ENCODE measurements around the gene VTI1A.
"Not testable (repeated sequence)": the region's sequence is repeated elsewhere in the genome, so short reads cannot be mapped to it uniquely, and the experiment has no call there.

The VTI1A gene

GRCh38 chr10:112454910-112455779 lies 8.1 kb downstream of the VTI1A start:
- DNase-seq = no peak

- no peak for DNase-seq
Measured at GRCh38 chr10:112456533-112456932, 9.5 kb downstream of the VTI1A start.

GRCh38 chr10:112460366-112460765 lies 13.4 kb downstream of the VTI1A start:
- DNase-seq = no peak

GRCh38 chr10:112461029-112461887 lies 14.2 kb downstream of the VTI1A start:
- DNase-seq = no peak

- not testable (repeated sequence) for DNase-seq
Measured at GRCh38 chr10:112464074-112464473, 17.1 kb downstream of the VTI1A start.

- DNase-seq = no peak
Measured at GRCh38 chr10:112465299-112465883, 18.4 kb downstream of the VTI1A start.

- DNase-seq = no peak
Measured at GRCh38 chr10:112466802-112467201, 19.8 kb downstream of the VTI1A start.

- no peak for DNase-seq
Measured at GRCh38 chr10:112467541-112468075, 20.6 kb downstream of the VTI1A start.

GRCh38 chr10:112471878-112472487 lies 25.0 kb downstream of the VTI1A start:
- DNase-seq = no peak

GRCh38 chr10:112475575-112476218 lies 28.7 kb downstream of the VTI1A start:
- no peak for DNase-seq

GRCh38 chr10:112481602-112482001 lies 34.6 kb downstream of the VTI1A start:
- no peak for DNase-seq

- no peak for DNase-seq
Measured at GRCh38 chr10:112484399-112484798, 37.4 kb downstream of the VTI1A start.

GRCh38 chr10:112487964-112488363 lies 40.9 kb downstream of the VTI1A start:
- DNase-seq = no peak

- no peak for DNase-seq
Measured at GRCh38 chr10:112490545-112490944, 43.5 kb downstream of the VTI1A start.

GRCh38 chr10:112491144-112491543 lies 44.1 kb downstream of the VTI1A start:
- DNase-seq = no peak

GRCh38 chr10:112492736-112493135 lies 45.7 kb downstream of the VTI1A start:
- no peak for DNase-seq

GRCh38 chr10:112497347-112497950 lies 50.4 kb downstream of the VTI1A start:
- no peak for DNase-seq

GRCh38 chr10:112498806-112499205 lies 51.8 kb downstream of the VTI1A start:
- no peak for DNase-seq

GRCh38 chr10:112499985-112500384 lies 53.0 kb downstream of the VTI1A start:
- not testable (repeated sequence) for DNase-seq

GRCh38 chr10:112502536-112502935 lies 55.5 kb downstream of the VTI1A start:
- no peak for DNase-seq

- DNase-seq = no peak
Measured at GRCh38 chr10:112503643-112504042, 56.6 kb downstream of the VTI1A start.

GRCh38 chr10:112507046-112507445 lies 60.0 kb downstream of the VTI1A start:
- DNase-seq = no peak

Data from SIG-M5 (cell line).